PC-3 (cell line): ENCODE data around the gene GSG1L.

Source experiments
- CTCF ChIP-seq: fragments of 300-600 bp; sonication (generic); conservative IDR thresholded peaks from 2 replicates; pipeline ENCODE4 v1.5.1; 2017; ENCODE audit warnings: antibody characterized with exemption, low read depth, mild to moderate bottlenecking, low read length
- EZH2 ChIP-seq: fragments of 300-600 bp; sonication (generic); IDR thresholded peaks from one replicate; pipeline ENCODE4 v1.6.1; 2017; ENCODE audit warnings: antibody characterized with exemption, mild to moderate bottlenecking, low read length; ENCODE audit not compliant: unreplicated experiment
- EZH2phosphoT487 ChIP-seq: fragments of 300-600 bp; sonication (generic); IDR thresholded peaks from 2 replicates; pipeline ENCODE4 v1.6.1; 2018; ENCODE audit warnings: mild to moderate bottlenecking, antibody characterized with exemption, low read length, borderline replicate concordance

GRCh38 chr16:27776556-27777225, 286.8 kb downstream of the GSG1L start:
- TF ChIP-seq CTCF (no peak), EZH2 (no peak), EZH2phosphoT487 (no peak)
